Right renal pelvis (tissue), 4 donors: ENCODE measurements around the gene C8G. TPM values are rescaled to one million over a fixed set of nuclear protein-coding genes. Genes with fewer than 3 reads are reported as not detected.

Experiments
- DNase-seq, 4 donors: peaks; one replicate each; pipeline ENCODE4 v3.0.0-alpha.2; 2013; ENCODE audit warnings: low read depth in 4 of 4, low spot score in 3 of 4, missing footprints in 1 of 4
- polyA plus RNA-seq, 4 donors: library from polyadenylated mRNA; unstranded; fragments of 120-200 nt; gene quantifications; one replicate each; pipeline ENCODE4 v1.2.1, GENCODE V29; 2013; ENCODE audit not compliant: insufficient read length in 4 of 4

The C8G gene
- polyA plus RNA-seq, 4 donors: 0.36 to 1.1 (median 0.90) TPM

- no peak for DNase-seq
These were observed 7.3 kb downstream of the C8G start for GRCh38 chr9:136952321-136952850.

GRCh38 chr9:136952876-136953770 lies 8.1 kb downstream of the C8G start:
- DNase-seq: no peak

DNA sequence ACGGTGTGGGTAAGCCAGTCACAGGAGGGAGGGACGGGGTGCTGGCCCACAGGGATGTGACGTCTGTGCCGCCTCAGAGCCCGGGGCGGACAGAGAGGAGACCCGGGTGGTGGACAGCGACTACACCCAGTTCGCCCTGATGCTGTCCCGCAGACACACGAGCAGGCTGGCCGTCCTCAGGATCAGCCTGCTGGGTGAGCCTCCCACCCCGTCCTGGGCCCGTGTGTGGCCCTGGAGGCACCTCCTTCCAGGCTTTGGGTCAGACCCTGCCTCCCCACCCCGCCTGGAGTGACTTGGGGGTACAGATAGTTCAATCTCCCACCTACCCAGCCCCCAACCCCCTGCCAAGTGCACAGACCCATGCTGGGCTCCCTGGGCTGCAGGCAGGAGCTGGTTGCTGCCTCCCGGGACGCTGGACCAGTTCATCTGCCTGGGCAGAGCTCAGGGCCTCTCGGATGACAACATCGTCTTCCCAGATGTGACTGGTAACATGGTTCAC lies 8.8 kb downstream of the C8G start:
- DNase-seq: no peak

GRCh38 chr9:136954270-136955083 lies 9.4 kb downstream of the C8G start:
- no peak for DNase-seq

DNA sequence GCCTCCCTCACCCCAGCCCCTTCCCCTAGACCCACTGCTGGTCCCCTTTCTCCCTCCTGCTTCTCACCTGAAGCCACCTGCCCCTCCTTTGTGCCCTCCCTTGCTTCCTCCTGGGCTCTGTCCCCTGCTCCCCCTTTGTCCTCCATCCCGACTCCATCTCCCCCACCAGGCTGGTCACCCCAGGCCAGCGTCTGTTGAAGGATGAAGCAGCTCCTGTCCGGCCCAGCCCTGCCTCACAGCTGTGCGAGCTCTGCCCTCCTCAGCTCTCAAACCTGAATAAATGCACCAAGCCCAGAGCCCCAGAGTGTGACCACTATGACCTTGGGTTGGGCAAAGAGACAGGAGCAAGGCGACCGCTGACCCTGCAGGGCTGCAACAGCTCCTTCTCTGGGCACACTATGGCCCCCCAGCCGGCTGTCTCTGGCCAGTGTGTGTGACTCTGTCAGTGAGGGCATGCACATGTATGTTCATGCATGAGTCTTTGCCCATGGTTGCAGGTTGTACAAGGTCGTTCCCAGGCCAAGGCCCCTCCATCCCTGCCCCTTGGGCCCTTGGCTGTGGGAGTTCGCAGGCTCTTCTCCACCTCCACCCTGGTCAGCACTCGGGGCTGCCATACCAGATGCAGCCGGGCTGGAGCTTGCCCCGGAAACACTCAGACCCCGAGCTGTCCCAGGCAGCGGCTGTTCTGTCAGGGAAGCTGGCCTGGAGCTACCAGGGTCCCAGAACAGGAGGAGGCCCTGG lies 10.3 kb downstream of the C8G start:
- no peak for DNase-seq

GRCh38 chr9:136955943-136956335 lies 10.9 kb downstream of the C8G start:
- DNase-seq: no peak

GRCh38 chr9:136956604-136957003 lies 11.6 kb downstream of the C8G start:
- no peak for DNase-seq

DNA sequence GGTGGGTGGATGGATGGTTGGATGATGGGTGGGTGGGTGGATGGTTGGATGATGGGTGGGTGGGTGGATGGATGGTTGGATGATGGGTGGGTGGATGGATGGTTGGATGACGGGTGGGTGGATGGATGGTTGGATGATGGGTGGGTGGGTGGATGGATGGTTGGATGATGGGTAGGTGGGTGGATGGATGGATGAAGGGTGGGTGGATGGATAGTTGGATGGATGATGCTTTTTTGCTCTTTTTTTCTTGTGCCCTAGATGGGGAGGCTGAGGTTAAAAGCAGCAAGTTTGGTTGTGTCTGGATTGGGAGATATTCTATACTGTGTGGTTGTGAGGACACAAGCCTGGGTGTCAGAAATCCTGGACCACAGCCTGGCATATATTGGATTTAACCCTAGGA lies 12.4 kb downstream of the C8G start:
- DNase-seq: no peak

- no peak for DNase-seq
These were observed 12.9 kb downstream of the C8G start for GRCh38 chr9:136957901-136958300.

- no peak for DNase-seq
These were observed 13.4 kb downstream of the C8G start for GRCh38 chr9:136958473-136958872.

GRCh38 chr9:136958898-136959850 lies 14.1 kb downstream of the C8G start:
- no peak for DNase-seq

- no peak for DNase-seq
These were observed 15.3 kb downstream of the C8G start for GRCh38 chr9:136960212-136960937.

GRCh38 chr9:136960938-136961275 lies 15.9 kb downstream of the C8G start:
- DNase-seq: no peak

GRCh38 chr9:136961279-136962065 lies 16.4 kb downstream of the C8G start:
- DNase-seq: no peak

DNA sequence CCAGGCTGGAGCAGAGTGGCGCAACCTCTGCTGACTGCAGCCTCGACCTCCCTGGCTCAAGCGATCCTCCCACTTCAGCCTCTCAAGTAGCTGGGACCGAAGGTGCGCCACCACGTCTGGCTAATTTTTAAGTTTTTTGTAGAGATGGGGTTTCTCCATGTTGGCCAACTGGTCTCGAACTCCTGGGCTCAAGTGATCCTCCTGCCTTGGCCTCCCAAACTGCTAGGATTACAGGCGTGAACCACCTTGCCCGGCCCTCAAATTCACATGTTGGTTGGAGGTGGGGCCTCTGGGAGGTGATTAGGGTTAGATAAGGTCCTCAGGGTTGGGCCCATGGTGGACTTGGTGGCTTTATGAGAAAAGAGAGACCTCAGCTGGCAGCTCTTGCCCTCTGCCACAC lies 17.1 kb downstream of the C8G start:
- no peak for DNase-seq

DNA sequence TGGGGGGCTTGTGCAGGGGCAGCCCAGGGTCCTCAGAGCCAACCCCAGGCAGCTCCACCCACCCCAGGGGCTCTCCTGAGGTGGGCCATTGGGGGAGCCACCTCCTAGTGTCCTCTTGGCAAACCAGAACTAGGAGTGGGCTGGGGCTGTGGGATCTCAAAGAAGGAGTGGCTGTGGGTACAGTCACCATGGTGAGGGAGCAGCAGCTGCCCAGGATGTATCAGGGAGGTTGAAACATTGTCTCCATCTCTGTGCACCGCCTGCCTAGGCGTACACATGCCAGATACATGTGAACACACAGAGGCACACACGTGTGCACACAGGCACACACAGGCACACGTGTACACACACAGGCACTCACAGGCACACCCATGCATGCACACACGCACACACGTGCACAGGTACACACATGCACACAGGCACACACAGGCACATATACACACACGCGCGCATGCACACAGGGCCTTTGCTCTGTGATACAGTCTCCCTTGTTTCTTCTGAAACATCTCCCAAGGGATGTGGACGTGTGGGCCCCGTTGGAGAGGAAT lies 17.7 kb downstream of the C8G start:
- no peak for DNase-seq

- no peak for DNase-seq
These were observed 18.3 kb downstream of the C8G start for GRCh38 chr9:136963341-136963740.

DNA sequence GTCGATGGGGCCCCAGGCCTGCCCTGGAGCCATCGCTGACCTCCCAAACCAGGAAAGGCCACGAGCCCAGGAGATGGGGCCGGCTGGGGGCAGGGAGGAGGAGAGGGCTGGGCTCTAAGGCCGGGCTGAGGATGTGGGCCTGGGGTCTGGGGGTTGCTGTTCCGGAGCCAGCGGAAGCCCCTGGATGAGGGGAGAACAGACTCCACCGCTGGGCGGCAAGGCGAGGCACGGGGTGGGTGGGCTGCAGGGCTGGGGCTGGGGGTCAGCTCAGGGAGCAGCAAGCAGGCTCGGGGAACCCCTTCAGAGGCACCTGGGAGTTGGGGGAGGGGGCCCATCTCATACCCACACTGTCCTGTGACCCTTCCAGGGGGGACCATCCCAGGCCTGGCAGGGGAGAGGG lies 18.7 kb downstream of the C8G start:
- no peak for DNase-seq
